GM19351 (cell line): ENCODE measurements around the gene ISOC2.
A peak's percentile ranks its signal among the peaks of the same experiment; 100 is the strongest.

ENCODE experiments used
- ATAC-seq: cut with Tn5 transposase; IDR thresholded peaks from one replicate; pipeline ENCODE4 v1.9.1; 2021; ENCODE audit warnings: mild to moderate bottlenecking, moderate library complexity; ENCODE audit not compliant: unreplicated experiment

ISOC2 gene

GRCh38 chr19:55479451-55480230, 18.2 kb upstream of the ISOC2 start:
- no peak for ATAC-seq

- ATAC-seq, result no peak
These were observed 17.6 kb upstream of the ISOC2 start for GRCh38 chr19:55479045-55479444.

GRCh38 chr19:55478364-55478763, 16.9 kb upstream of the ISOC2 start:
- ATAC-seq, result no peak

GRCh38 chr19:55477905-55478304, 16.5 kb upstream of the ISOC2 start:
- ATAC-seq, result no peak

GRCh38 chr19:55476100-55476775, 14.8 kb upstream of the ISOC2 start, which contains the start of gene ZNF628:
Gene ZNF628, plus strand, starts transcription at chr19:55476617. Its CDS starts 3,294 bp downstream, at chr19:55479911.
- ATAC-seq, result peak; percentile 95

- no peak for ATAC-seq
These were observed 13.1 kb upstream of the ISOC2 start for GRCh38 chr19:55474269-55475265.

- ATAC-seq, result no peak
These were observed 12.0 kb upstream of the ISOC2 start for GRCh38 chr19:55473225-55474012.

- no peak for ATAC-seq
These were observed 11.0 kb upstream of the ISOC2 start for GRCh38 chr19:55472463-55472862.

GRCh38 chr19:55471266-55471665, 9.8 kb upstream of the ISOC2 start:
- ATAC-seq, result no peak

GRCh38 chr19:55468054-55468393, 6.6 kb upstream of the ISOC2 start:
- no peak for ATAC-seq

- ATAC-seq, result peak; percentile 47
These were observed 6.0 kb upstream of the ISOC2 start for GRCh38 chr19:55467236-55468053.

GRCh38 chr19:55466241-55466614, 4.8 kb upstream of the ISOC2 start:
- ATAC-seq, result no peak

- no peak for ATAC-seq
These were observed 4.2 kb upstream of the ISOC2 start for GRCh38 chr19:55465460-55466240.

- no peak for ATAC-seq
These were observed 3.2 kb upstream of the ISOC2 start, which contains the start of gene C19orf85 for GRCh38 chr19:55464662-55465054. Gene C19orf85, minus strand, starts transcription at chr19:55464751. Its CDS starts 197 bp downstream, at chr19:55464554.

GRCh38 chr19:55464039-55464661, 2.7 kb upstream of the ISOC2 start:
- ATAC-seq, result no peak

- no peak for ATAC-seq
These were observed 2.2 kb upstream of the ISOC2 start for GRCh38 chr19:55463583-55464031.

GRCh38 chr19:55462722-55463121, 1.3 kb upstream of the ISOC2 start:
- no peak for ATAC-seq

GRCh38 chr19:55461974-55462626, 658 bp upstream of the ISOC2 start:
- ATAC-seq, result no peak
